ENCODE data around the gene XKR8. TPM values are rescaled to one million over a fixed set of nuclear protein-coding genes. Genes with fewer than 3 reads are reported as not detected.

The XKR8 gene
- total and polyA plus RNA-seq, 9 donors = 3.9 to 6.1 (median 5.3) TPM

GRCh38 chr1:27928216-27928954, 31.4 kb upstream of the XKR8 start:
- Histone ChIP-seq H3K4me1 (ENCODE audit: insufficient read depth) (no peaks in the 10 kb centered on the region), H3K9me3 (no peaks in the 10 kb centered on the region), H3K36me3 (no peaks in the 10 kb centered on the region), H3K4me3 (no peak overlapping the region), H3K27ac (no peak overlapping the region), H3K27me3 (no peaks in the 10 kb centered on the region)
- WGBS, 3 donors = 61 to 77% (median 68%) methylated on average over 5 of the region's 5 CpGs
- intact Hi-C loops (cut with DNase I) = no loop called here
- DNase-seq = no peak
- no peak for TF ChIP-seq CTCF (IDR thresholded peaks at IDR 0.05)
- TF ChIP-seq EP300 (IDR thresholded peaks at IDR 0.05) = no peak
- no peak for TF ChIP-seq POLR2A (IDR thresholded peaks at IDR 0.05)

- intact Hi-C loops (cut with DNase I) = no loop called here
- Histone ChIP-seq H3K9me3 (no peaks in the 10 kb centered on the region), H3K27me3 (no peaks in the 10 kb centered on the region), H3K36me3 (no peaks in the 10 kb centered on the region), H3K4me1 (ENCODE audit: insufficient read depth) (peaks cover 2% of the 10 kb centered on the region), H3K4me3 (no peak overlapping the region), H3K27ac (no peak overlapping the region)
- WGBS, 3 donors = 85 to 93% (median 90%) methylated on average over 6 of the region's 6 CpGs
- DNase-seq = no peak
- TF ChIP-seq POLR2A (IDR thresholded peaks at IDR 0.05) (no peak), CTCF (IDR thresholded peaks at IDR 0.05) (no peak), EP300 (IDR thresholded peaks at IDR 0.05) (no peak)
Observed at GRCh38 chr1:27931184-27931583, 28.6 kb upstream of the XKR8 start.

- Histone ChIP-seq H3K4me1 (ENCODE audit: insufficient read depth) (peaks cover 2% of the 10 kb centered on the region), H3K4me3 (no peak overlapping the region), H3K27me3 (no peaks in the 10 kb centered on the region), H3K9me3 (no peaks in the 10 kb centered on the region), H3K27ac (no peak overlapping the region), H3K36me3 (no peaks in the 10 kb centered on the region)
- WGBS, 3 donors = 74 to 85% (median 79%) methylated on average over 4 of the region's 4 CpGs
- intact Hi-C loops (cut with DNase I) = no loop called here
- TF ChIP-seq EP300 (IDR thresholded peaks at IDR 0.05) (no peak), CTCF (IDR thresholded peaks at IDR 0.05) (no peak), POLR2A (IDR thresholded peaks at IDR 0.05) (no peak)
- DNase-seq = no peak
Observed at GRCh38 chr1:27931759-27932158, 28.0 kb upstream of the XKR8 start.

GRCh38 chr1:27934818-27935549, 24.8 kb upstream of the XKR8 start, which contains the start of gene SMPDL3B:
TSS of gene SMPDL3B (plus strand) at chr1:27935000. CDS start at chr1:27935184, 184 bp downstream.
- WGBS, 3 donors = 1 to 7% (median 1%) methylated on average over 16 of the region's 16 CpGs
- DNase-seq = no peak
- H3K9me3 ChIP-seq = no peaks in the 10 kb centered on the region
- intact Hi-C loops (cut with DNase I) = loop anchor here in 1 of 4 donors (5.0 kb wide), 1 partner anchor 1883 kb away; no protein-coding TSS in a partner anchor
- H3K36me3 ChIP-seq = no peaks in the 10 kb centered on the region
- H3K4me1 ChIP-seq (ENCODE audit: insufficient read depth) = peaks cover 2% of the 10 kb centered on the region
- no peaks in the 10 kb centered on the region for H3K27me3 ChIP-seq
- TF ChIP-seq POLR2A (IDR thresholded peaks at IDR 0.05) (no peak), CTCF (IDR thresholded peaks at IDR 0.05) (no peak), EP300 (IDR thresholded peaks at IDR 0.05) (no peak)
- H3K27ac ChIP-seq = no peak within 1 kb of the TSS
- H3K4me3 ChIP-seq = no peak within 1 kb of the TSS
